ENCODE results near the gene SEZ6L2.
"Not testable (repeated sequence)": the region's sequence is repeated elsewhere in the genome, so short reads cannot be mapped to it uniquely, and the experiment has no call there.

The SEZ6L2 gene

GRCh38 chr16:29883987-29884386 is 15.4 kb downstream of the SEZ6L2 start:
- no peak for DNase-seq (ENCODE audit: low spot score)

DNA sequence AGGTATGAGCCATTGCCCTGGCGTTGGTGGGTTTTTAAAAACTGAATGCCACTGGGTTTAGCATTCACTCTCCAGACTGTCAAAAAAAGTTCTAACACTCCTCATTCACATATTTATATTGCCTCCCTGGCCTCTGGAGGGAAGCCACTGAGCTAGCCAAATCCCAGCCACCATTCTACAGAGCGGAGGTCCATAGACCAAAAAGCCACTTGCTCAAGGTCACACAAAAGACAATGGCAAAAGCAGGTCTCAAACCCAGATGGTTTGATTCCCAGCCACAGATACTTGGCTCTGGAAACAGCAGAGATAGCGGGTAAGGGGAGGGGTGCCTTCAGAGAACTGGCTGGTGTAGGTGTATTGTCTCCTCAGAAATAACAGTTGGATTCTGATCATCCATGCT is 18.3 kb downstream of the SEZ6L2 start:
- DNase-seq (ENCODE audit: low spot score): no peak

DNA sequence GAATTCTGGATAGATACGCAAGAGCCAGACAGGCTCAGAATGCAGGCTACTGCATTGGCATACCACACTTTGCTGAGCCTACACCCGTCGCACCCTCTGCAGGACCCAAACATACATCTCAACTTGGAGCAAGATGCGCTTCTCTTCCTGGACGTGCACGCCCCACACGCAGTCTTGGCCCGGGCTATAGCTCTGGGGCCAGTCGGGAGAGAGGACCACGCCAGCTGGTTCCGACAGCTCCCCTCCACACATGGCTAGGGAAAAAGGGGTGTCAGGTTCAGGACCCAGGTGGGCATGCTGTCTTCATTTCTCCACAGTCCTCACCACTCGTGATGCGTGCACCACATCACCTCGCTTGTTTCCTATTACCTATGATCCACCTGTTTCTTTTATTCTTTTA is 21.2 kb downstream of the SEZ6L2 start:
- DNase-seq (ENCODE audit: low spot score): no peak

DNA sequence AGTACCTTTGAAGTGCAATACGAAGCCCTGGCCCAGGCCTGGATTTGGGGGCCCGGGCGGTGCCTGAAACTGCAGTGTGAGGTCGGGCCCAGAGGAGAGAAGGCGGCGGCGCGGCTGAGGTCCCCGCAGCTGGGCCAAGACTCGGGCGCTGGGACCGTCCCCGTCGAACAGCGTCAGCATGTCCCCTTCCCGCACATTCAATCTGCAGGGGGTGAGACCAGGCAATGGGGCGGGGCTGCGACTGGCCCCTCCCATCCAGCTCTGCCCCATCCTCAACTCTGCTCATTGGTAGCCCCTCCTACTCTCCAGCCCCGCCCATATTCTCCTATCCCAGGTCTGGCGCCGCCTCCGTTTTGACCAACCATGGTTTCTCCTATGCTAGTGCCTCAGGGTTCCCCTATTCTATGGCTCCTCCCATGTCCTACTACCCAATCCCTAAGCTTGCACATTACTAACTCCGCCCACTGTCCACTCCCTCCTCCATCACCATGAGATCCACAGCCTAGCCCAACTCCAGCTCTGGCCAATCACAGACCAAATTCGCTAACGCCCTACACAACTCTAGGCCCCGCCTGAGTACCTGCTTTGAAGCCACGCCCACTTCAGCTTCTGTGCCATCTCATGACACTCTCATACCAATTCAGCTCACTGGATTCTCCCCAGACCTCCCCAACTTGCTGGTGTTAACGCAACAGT is 21.9 kb downstream of the SEZ6L2 start:
- peak; percentile 63 for DNase-seq (ENCODE audit: low spot score)

DNA sequence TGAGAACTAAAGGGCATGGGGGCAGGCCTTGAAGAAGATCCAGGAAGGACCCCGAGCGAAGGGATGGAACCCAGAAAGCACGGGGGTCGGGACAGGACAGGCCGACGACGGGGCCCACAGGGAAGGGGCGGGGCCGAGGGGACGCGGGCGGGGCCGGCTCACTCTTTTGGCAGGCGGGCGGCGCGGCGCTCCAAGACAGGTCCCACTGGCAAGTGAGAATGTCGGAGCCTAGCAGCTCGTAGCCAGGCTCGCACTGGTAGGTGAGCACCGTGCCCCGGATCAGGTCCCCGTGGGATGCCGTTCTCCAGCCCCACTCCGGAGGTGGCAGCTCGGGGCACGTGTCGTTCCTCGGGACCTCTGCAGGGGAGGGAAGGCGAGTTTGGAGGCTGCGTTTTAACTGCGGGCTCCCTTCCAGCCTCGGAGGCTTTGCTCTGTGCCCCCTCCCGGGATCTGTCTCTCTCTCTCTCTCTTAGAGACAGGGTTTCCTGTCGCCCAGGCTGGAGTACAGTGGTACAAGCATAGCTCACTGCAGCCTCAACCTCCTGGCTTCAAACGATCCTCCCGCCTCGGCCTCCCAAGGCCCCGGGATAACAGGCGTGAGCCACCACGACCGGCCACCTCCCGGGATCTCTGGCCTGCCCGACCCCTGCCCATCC is 22.6 kb downstream of the SEZ6L2 start:
- no peak for DNase-seq (ENCODE audit: low spot score)

GRCh38 chr16:29876217-29876593 is 23.1 kb downstream of the SEZ6L2 start:
- no peak for DNase-seq (ENCODE audit: low spot score)

- DNase-seq (ENCODE audit: low spot score): no peak
Observed at GRCh38 chr16:29875206-29875605, 24.1 kb downstream of the SEZ6L2 start.

DNA sequence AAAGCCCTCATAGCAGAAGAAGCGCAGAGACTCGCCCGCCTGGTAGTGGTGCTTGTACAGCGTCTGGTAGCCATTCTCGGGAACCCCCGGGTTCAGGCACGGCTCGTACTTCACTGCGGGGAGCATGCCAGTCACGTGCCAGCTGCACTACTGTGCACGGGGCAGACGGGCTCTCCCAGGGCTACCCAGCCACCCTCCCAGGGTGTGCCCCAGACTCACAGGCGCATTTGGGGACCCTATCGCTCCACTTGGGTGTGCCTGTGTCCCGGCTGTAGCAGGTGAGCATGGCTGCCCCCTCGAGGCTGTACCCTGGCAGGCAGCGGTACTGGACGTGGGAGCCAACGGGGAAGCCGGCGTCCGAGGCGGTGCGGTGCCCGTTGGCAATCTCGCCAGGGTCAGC is 26.0 kb downstream of the SEZ6L2 start:
- no peak for DNase-seq (ENCODE audit: low spot score)

DNA sequence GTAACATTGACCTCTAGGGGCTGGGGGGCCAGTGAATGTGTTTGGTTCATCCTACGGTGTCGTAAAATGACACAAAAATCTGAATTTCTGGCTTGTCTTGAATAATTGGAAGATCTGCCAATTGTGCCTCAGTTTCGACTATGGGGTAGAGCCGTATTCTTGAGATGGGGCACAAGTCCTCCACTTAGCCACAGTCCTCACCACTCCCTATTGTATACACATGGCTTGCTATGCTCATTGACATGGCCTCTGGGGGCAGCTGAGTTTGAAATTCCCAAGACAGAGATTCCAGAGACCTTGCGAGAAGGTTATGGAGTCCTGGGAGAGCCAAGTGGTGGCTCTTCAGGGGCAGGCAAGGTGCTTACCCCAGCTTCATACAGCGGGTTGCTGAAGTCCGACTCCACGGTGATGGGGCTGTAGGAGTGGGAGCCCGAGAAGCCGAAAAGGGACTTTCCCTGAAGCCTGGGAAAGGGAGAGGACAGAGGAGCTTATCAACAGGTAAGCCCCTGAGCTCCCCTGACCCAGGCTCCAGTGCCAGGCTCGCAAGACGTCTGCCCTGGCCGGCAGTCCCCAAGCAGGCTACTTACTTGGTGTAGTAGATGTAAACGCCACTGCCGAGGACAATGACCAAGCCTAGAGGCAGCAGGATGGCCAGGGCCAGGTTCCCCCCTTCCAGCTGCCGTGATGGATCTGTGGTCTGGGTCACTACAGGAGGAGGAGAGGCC is 27.4 kb downstream of the SEZ6L2 start:
- no peak for DNase-seq (ENCODE audit: low spot score)

DNA sequence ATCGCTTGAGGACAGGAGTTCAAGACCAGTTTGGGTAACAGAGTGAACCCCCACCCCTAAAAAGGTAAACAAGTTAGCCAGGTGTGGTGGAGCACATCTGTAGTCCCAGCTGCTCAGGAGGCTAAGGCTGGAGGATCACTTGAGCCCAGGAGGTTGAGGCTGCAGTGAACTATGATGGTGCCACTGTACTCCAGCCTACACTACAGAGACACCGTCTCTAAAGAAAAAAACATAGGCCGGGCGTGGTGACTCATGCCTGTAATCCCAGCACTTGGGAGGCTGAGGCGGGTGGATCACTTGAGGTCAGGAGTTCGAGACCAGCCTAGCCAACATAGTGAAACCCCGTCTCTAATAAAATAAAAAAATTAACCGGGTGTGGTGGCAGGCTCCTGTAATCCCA is 30.3 kb downstream of the SEZ6L2 start:
- DNase-seq (ENCODE audit: low spot score): not testable (repeated sequence)

GRCh38 chr16:29868396-29869009 is 30.8 kb downstream of the SEZ6L2 start:
- no peak for DNase-seq (ENCODE audit: low spot score)

DNA sequence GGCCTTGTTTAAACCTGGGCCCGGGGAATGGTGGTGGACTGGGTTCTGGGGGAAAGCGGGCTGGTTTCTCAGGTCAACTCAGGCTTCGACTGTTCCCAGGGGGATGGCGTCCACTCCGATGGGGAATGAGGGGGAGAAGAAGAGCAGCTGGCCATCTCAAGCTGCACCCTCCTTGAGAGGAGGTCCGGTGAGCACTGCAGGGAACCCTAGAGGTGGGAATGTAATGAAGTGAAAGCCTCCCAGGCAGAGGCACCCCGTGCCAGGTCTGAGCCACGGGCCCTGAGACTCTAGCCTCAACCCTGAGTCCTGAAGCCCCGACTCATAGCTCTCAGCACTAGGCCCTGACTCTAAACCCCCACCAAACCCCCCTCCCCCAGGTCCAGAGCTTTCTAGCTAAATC is 35.1 kb downstream of the SEZ6L2 start:
- DNase-seq (ENCODE audit: low spot score): no peak

GRCh38 chr16:29863669-29863984 is 35.7 kb downstream of the SEZ6L2 start:
- no peak for DNase-seq (ENCODE audit: low spot score)

DNA sequence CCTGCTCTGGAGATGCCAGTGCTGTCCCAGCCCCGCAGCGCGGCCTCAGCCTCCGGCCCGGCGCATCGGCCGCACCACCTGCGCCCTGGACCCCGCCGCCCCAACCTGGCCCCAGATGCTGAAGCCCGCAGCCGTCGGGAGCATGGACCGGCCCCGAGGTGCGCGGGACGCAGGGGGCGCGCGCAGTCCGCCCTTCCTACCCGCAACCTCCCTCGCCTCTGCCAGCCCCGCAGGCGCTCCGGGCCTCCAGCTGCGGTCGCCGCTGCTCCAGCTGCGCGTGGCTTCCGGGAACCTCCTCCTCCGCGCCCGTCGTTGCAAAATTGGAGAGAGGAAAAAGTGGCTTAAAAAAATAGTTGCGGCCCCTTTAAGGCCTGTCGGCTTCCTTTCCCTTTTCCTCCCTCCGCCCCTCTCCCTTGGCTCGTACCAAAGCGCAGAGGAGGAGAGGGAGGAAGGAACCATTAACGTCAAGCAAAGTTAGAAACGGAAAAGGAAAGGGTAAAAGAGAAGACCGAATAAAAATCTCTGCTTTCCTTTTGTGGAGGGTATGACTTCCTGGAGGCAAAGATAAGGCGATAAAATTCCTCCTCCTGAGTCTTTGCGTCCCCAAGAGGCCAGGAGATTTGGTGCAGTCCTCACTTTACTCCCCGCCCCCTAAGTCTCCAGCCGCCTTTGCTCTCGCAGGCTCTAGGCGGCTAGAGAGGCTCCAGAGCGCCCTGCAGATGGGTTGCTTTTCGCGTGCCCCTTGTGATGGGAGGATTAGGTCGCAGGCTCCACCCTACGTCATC is 36.3 kb downstream of the SEZ6L2 start, which contains the start of gene CDIPT:
Gene CDIPT (minus strand): TSS at position 343 of the 785 bp plus-strand sequence. CDS start 369 bp downstream, outside the sequence.
- peak; percentile 94 for DNase-seq (ENCODE audit: low spot score)

- DNase-seq (ENCODE audit: low spot score): peak; percentile 43
Observed at GRCh38 chr16:29862383-29862883, 36.9 kb downstream of the SEZ6L2 start.

- DNase-seq (ENCODE audit: low spot score): no peak
Observed at GRCh38 chr16:29860218-29860617, 39.1 kb downstream of the SEZ6L2 start.

DNA sequence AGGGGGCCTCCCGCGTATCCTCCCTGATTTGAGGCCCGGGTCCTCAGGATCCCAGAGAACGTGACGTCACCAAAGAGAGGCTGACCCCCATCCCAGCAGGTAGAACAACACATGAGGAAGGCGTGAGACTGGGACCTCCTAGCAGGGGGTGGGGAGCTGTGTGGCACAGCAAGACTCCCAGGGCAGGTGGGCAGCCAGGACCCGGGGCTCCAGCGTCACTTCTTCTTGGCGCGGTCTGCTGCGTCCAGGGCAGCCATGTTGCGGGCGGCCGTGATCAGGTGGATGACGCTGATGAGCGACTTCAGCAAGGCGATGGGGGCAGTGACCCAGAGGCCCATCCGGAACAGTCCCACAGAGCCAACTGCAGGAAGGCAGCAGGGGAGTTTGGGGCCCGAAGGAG is 40.4 kb downstream of the SEZ6L2 start:
- DNase-seq (ENCODE audit: low spot score): no peak

DNA sequence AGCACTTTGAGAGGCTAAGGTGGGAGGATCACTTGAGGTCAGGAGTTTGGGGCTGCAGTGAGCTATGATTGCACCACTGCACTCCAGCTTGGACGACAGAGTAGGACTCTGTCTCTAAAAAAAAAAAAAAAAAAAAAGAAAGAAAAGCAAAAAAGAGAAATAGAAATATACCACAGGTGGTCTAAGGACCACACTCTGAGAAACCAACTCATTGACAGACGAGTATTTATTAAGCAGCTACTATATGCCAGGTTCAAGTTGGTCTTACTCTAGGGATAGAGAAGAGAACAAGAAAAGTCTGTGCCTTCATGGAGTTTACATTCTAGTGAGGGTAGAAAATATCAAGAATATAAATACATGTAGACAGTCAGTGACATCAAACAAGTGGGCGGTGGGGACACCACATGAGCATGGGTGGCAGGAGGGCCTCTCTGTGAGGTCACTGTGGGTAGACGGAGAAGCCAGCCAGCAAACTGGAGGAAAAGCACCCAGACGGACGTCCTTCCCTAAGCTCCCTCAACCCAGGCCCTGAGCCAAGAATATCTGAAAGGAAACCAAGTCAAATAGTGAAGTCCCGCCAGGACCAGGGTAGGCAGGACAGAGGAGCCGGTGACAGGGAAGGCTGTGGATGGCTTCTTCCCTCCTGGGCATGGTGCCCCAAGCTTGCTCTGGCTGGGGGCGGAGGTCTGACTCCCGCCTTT is 41.1 kb downstream of the SEZ6L2 start:
- no peak for DNase-seq (ENCODE audit: low spot score)

GRCh38 chr16:29857133-29857760 is 42.1 kb downstream of the SEZ6L2 start:
- DNase-seq (ENCODE audit: low spot score): no peak

DNA sequence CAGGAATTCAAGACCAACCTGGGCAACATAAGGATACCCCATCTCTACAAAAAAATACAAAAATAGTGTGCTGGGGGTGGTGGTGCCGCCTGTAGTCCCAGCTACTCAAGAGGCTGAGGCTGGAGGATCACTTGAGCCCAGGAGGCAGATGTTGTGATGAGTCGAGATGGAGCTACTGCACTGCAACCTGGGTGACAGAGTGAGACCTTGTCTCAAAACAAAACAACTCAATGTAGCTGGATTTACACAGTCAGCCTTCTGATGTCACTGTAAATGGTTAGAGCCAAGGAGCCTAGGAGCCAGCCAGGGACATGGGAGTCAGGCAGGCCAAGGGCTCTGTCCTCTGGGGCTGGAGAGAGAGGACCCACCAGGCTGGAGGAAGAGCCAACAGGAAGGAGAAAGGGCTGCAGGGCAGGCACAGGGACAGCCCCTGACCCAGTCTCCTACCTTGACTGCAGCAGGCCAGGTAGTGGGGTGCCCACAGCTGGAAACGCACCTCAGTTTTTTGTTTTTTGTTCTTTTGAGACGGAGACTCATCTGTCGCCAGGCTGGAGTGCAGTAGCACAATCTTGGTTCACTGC is 44.7 kb downstream of the SEZ6L2 start:
- DNase-seq (ENCODE audit: low spot score): no peak

All from SW480 (cell line).